ENCODE measurements around the gene LYPD8. TPM values are rescaled to one million over a fixed set of nuclear protein-coding genes. Genes with fewer than 3 reads are reported as not detected.

The LYPD8 gene
- total RNA-seq, 2 donors from 2014 or later, result not detected

DNA sequence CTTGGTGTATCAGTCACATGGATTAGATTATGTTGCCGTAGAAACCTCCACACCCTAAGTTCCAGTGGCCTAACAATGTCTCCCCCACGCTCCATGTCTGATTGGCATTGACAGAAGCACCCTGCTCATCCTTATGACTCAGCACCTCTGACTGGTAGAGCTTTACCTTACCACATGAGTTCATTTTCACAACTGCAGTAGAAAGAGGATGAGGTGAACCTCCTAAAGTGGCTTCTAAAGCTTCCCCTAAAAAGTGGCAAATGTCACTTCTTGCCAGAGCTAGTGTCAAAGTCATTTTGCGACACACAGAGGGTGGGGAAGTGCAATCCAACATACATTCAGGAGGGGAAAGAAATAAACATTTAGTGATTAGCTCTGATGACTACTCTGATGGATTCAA, 30.6 kb upstream of the LYPD8 start:
- Histone ChIP-seq H3K4me1 (ENCODE audit: control insufficient read depth, insufficient read depth, low read length) (no peaks in the 10 kb centered on the region), H3K27ac (ENCODE audit: low read depth, low read length) (no peak overlapping the region), H3K9me3 (ENCODE audit: control insufficient read depth, low read length) (peaks cover 55% of the 10 kb centered on the region), H3K4me3 (ENCODE audit: low read length) (no peak overlapping the region), H3K36me3 (ENCODE audit: control insufficient read depth, insufficient read depth, low read length) (no peaks in the 10 kb centered on the region), H3K27me3 (ENCODE audit: control insufficient read depth, insufficient read depth, low read length, poor library complexity, severe bottlenecking) (no peaks in the 10 kb centered on the region), H3K9ac (ENCODE audit: extremely low read depth, low read length, poor library complexity, severe bottlenecking) (no peak overlapping the region)
- H3K27ac Mint-ChIP-seq, result no peak overlapping the region
- peaks cover 1% of the 10 kb centered on the region for H3K36me3 Mint-ChIP-seq (ENCODE audit: low read depth)
- H3K4me3 Mint-ChIP-seq, result no peak overlapping the region
- peaks cover 92% of the 10 kb centered on the region for H3K9me3 Mint-ChIP-seq
- H3K27me3 Mint-ChIP-seq (ENCODE audit: insufficient read depth), result no peaks in the 10 kb centered on the region
- no peaks in the 10 kb centered on the region for H3K4me1 Mint-ChIP-seq
- 78 to 100% methylated on average over 2 to 3 of the region's 3 CpGs for WGBS, 2 experiments (ENCODE audit: insufficient coverage in 1 of 2, insufficient read length in 1 of 2)
- no peak for DNase-seq
- TF ChIP-seq, protein P1, sequence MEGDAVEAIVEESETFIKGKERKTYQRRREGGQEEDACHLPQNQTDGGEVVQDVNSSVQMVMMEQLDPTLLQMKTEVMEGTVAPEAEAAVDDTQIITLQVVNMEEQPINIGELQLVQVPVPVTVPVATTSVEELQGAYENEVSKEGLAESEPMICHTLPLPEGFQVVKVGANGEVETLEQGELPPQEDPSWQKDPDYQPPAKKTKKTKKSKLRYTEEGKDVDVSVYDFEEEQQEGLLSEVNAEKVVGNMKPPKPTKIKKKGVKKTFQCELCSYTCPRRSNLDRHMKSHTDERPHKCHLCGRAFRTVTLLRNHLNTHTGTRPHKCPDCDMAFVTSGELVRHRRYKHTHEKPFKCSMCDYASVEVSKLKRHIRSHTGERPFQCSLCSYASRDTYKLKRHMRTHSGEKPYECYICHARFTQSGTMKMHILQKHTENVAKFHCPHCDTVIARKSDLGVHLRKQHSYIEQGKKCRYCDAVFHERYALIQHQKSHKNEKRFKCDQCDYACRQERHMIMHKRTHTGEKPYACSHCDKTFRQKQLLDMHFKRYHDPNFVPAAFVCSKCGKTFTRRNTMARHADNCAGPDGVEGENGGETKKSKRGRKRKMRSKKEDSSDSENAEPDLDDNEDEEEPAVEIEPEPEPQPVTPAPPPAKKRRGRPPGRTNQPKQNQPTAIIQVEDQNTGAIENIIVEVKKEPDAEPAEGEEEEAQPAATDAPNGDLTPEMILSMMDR (conservative IDR thresholded peaks at IDR 0.05), result no peak

DNA sequence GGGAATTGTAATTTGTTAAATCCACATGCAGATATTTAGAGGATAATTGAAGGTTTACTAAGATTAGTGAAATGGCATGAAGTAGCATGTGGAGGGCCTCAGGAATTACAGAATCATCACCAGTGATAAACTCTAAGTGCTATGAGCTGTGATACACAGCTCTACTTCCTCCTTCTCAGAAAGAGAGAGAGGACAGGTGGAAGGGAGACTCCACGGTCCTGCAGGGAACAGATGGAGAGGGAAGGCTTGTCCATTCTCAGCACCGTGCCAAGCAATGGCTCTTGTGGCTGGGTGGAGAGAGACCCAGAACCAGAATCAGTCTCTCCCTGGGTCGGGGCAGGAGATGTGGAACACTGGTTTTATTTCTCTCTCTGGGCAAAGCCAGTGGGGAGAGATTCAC, 27.8 kb upstream of the LYPD8 start:
- no peaks in the 10 kb centered on the region for H3K36me3 ChIP-seq (ENCODE audit: control insufficient read depth, insufficient read depth, low read length)
- no peaks in the 10 kb centered on the region for H3K4me1 Mint-ChIP-seq
- H3K9ac ChIP-seq (ENCODE audit: extremely low read depth, low read length, poor library complexity, severe bottlenecking), result no peak overlapping the region
- TF ChIP-seq, protein P1 (conservative IDR thresholded peaks at IDR 0.05), result no peak
- H3K9me3 ChIP-seq (ENCODE audit: control insufficient read depth, low read length), result peaks cover 62% of the 10 kb centered on the region
- H3K4me3 ChIP-seq (ENCODE audit: low read length), result no peak overlapping the region
- H3K4me3 Mint-ChIP-seq, result no peak overlapping the region
- 40 to 67% methylated on average over 1 to 3 of the region's 3 CpGs for WGBS, 2 experiments (ENCODE audit: insufficient coverage in 1 of 2, insufficient read length in 1 of 2)
- no peak overlapping the region for H3K27ac Mint-ChIP-seq
- H3K4me1 ChIP-seq (ENCODE audit: control insufficient read depth, insufficient read depth, low read length), result no peaks in the 10 kb centered on the region
- H3K36me3 Mint-ChIP-seq (ENCODE audit: low read depth), result peaks cover 1% of the 10 kb centered on the region
- peaks cover 93% of the 10 kb centered on the region for H3K9me3 Mint-ChIP-seq
- no peak overlapping the region for H3K27ac ChIP-seq (ENCODE audit: low read depth, low read length)
- DNase-seq, result no peak
- no peaks in the 10 kb centered on the region for H3K27me3 Mint-ChIP-seq (ENCODE audit: insufficient read depth)
- no peaks in the 10 kb centered on the region for H3K27me3 ChIP-seq (ENCODE audit: control insufficient read depth, insufficient read depth, low read length, poor library complexity, severe bottlenecking)

DNA sequence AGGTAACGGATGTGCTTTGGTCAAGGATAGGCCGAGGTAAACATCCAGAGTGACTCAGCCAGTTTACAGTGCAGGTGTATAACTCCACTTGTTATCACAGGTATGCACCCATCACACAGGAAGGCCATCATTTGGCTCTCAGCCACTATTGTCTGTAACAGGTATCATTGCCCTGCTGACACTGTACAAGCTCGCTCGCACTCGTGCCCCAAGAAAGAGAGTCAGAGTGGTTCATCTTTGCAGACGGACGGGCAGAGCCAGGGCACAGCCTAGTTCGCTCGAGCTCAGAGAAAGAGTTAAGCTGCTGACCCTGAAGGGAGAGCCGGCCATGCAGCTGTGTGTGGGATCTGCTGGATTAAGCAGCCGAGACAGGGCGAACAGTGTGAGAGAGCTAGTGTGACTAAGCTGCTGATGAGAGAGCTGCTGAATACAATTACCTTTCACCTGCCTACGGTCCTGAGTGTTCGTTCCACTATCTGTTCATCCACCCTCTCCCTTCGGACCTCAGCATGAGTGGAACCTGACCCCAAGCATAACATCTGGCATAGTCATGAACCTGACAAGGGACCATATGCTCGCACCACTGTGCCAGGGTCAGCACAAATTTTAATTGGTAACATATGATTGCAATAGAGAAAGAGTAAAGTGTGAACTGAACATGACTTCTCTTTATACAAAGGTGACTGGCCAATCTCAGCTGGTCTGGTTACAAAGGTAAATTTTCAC, 27.0 kb upstream of the LYPD8 start:
- no peaks in the 10 kb centered on the region for H3K4me1 Mint-ChIP-seq
- WGBS, 2 experiments (ENCODE audit: insufficient coverage in 1 of 2, insufficient read length in 1 of 2), result 84 to 91% methylated on average over 12 to 16 of the region's 16 CpGs
- H3K9me3 Mint-ChIP-seq, result peaks cover 94% of the 10 kb centered on the region

More for the DNA sequence above, 27.0 kb upstream of the LYPD8 start:
- Mint-ChIP-seq H3K27ac (no peak overlapping the region), H3K4me3 (no peak overlapping the region), H3K27me3 (ENCODE audit: insufficient read depth) (no peaks in the 10 kb centered on the region), H3K36me3 (ENCODE audit: low read depth) (peaks cover 1% of the 10 kb centered on the region)
- Histone ChIP-seq H3K27me3 (ENCODE audit: control insufficient read depth, insufficient read depth, low read length, poor library complexity, severe bottlenecking) (no peaks in the 10 kb centered on the region), H3K36me3 (ENCODE audit: control insufficient read depth, insufficient read depth, low read length) (no peaks in the 10 kb centered on the region), H3K4me1 (ENCODE audit: control insufficient read depth, insufficient read depth, low read length) (no peaks in the 10 kb centered on the region), H3K9ac (ENCODE audit: extremely low read depth, low read length, poor library complexity, severe bottlenecking) (no peak overlapping the region), H3K9me3 (ENCODE audit: control insufficient read depth, low read length) (peaks cover 54% of the 10 kb centered on the region), H3K4me3 (ENCODE audit: low read length) (no peak overlapping the region), H3K27ac (ENCODE audit: low read depth, low read length) (no peak overlapping the region)
- TF ChIP-seq, protein P1 (conservative IDR thresholded peaks at IDR 0.05), result no peak
- DNase-seq, result no peak

All from endodermal cell (in vitro differentiated cells).